GM18858 (cell line): Measurements from ENCODE around the gene CTRL.
A peak's percentile ranks its signal among the peaks of the same experiment; 100 is the strongest.
"Not testable (repeated sequence)": the region's sequence is repeated elsewhere in the genome, so short reads cannot be mapped to it uniquely, and the experiment has no call there.

Experiments
- ATAC-seq: cut with Tn5 transposase; IDR thresholded peaks from one replicate; pipeline ENCODE4 v1.9.1; 2021; ENCODE audit not compliant: unreplicated experiment

The CTRL gene

GRCh38 chr16:67931712-67932461, at the start of gene CTRL:
Gene CTRL, minus strand, starts transcription at chr16:67931862. Its CDS starts 10 bp downstream, at chr16:67931852.
- no peak for ATAC-seq

GRCh38 chr16:67979955-67980678, 48.5 kb upstream of the CTRL start, which contains the start of gene DPEP3:
Gene DPEP3, minus strand, starts transcription at chr16:67980499. Its CDS starts 119 bp downstream, at chr16:67980380.
- no peak for ATAC-seq

- ATAC-seq, result no peak
These were observed 46.0 kb upstream of the CTRL start for GRCh38 chr16:67977469-67978227.

- ATAC-seq, result no peak
These were observed 45.3 kb upstream of the CTRL start for GRCh38 chr16:67977005-67977404.

DNA sequence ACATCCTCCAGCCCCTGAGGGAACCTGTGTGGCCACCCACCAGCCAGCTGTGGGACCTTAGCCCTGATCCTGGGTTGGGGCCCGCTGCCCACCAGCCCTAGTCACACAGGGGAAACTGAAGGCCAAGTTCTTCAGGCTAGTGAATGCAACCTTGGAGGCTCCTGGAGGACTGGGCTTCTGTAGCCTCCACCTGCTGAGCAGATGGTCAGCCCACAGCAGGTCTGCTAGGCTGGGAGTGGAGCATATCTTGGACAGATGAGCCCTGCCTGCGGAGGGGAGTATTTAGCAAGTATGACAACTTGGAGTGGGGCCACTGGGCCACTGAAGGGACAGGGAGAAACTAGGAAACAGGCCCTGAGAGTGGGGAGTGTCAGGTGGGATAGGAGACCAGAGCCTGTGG, 44.5 kb upstream of the CTRL start:
- no peak for ATAC-seq

DNA sequence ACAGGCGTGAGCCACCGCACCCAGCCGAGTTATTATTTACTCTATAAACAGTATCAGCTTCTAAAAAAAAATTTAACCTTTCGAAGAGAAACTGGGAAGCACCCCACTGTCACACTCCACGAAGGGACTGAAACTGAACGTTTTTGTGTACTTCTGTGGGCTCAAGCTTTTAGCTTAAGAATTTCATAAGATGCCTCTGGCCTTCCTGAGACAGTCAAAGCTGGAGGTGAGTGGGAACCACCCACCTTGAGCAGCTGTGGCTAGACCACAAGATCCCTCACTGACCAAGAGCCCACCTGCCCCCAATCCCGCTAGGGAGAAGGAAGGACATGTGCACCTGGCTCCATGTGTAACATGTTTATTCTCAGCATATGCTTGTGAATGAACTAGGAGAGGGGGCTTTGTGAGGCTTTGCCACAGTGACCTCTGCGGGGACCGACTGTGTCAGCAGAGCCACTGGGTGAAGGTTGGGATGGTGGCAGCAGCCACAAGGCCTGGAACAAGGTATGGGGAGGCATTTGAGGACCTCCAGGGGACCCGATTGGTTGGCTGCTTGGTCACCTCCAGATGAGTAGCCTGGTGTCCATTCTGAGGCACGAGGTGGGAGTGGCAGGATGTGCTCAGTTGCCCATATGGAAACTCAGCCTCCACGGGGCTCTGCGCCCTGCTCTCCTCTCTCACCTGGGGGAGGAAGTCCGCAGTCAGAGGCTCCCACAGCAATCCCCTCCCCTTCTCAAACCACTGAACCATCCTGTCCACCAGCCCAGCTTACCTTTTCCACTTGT, 43.9 kb upstream of the CTRL start:
- no peak for ATAC-seq

DNA sequence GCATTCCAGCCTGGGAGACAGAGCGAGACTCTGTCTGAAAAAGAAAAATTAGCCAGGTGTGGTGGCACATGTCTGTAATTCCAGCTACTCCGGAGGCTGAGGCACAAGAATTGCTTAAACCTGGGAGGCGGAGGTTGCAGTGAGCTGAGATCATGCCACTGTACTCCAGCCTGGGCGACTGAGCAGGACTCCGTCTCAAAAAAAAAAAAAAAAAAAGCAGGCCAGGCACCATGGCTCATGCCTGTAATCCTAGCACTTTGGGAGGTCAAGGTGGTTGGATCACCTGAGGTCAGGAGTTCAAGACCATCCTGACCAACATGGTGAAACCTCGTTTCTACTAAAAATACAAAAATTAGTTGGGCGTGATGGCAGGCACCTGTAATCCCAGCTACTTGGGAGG, 40.6 kb upstream of the CTRL start:
- not testable (repeated sequence) for ATAC-seq

DNA sequence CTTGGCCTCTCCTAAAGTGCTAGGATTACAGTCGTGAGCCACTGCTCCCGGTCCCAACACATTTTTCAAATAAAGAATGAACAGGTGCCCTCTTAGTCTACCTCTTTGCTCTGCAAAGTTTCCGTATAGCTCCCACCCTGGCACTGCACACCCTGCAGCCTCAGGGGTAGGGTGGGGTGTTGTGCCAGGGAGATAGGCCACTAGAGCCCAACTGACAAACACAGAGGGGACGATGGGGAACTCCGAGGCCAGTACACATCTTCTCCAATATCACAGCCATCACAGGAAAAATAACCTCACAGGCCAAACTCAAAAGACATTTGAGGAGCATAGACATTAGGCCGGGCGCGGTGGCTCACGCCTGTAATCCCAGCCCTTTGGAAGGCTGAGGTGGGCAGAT, 39.4 kb upstream of the CTRL start:
- ATAC-seq, result no peak

DNA sequence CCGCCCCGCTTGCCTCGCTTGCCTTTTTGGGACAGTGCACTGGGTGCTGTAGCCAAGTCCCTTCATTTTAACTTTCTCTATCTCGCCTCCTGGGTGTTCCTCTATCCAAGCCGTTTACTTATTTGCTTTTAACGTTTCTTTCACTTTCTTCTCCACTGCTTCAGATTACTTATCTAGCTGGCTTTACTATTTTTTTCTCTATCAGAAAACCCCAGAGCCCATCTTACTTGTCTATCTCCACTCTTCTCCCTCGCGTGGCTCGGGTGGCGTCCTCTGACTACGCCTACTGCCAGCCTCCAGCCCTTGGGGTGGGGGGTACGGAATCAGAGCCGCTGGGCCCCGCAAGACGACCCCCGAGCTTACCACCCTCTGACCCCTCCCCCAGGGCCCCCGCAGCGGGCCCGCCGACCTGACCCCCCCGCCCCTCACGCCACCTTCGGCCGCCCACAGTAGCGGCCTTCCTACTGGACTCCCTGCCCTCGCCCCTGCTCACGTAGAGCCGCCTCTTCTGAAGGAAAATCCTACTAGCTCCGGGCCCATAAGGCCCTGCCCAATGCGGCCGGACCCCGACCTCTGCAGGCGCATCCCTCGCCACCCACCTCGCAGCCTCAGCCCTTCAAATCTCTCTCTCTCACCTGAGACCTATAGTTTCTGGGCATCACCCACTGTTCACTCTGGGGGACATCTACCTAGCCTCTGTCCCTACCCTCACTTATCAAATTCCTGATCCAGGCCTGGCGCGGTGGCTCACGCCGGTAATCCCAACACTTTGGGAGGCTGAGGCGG, 37.8 kb upstream of the CTRL start:
- no peak for ATAC-seq

GRCh38 chr16:67968400-67969253, 37.0 kb upstream of the CTRL start, which contains the start of gene SLC12A4:
Gene SLC12A4, minus strand, starts transcription at chr16:67968637. Its CDS starts 84 bp downstream, at chr16:67968553.
- ATAC-seq, result peak; percentile 67

- peak; percentile 11 for ATAC-seq
These were observed 36.3 kb upstream of the CTRL start for GRCh38 chr16:67967958-67968399.

- no peak for ATAC-seq
These were observed 35.7 kb upstream of the CTRL start for GRCh38 chr16:67967183-67967957.

DNA sequence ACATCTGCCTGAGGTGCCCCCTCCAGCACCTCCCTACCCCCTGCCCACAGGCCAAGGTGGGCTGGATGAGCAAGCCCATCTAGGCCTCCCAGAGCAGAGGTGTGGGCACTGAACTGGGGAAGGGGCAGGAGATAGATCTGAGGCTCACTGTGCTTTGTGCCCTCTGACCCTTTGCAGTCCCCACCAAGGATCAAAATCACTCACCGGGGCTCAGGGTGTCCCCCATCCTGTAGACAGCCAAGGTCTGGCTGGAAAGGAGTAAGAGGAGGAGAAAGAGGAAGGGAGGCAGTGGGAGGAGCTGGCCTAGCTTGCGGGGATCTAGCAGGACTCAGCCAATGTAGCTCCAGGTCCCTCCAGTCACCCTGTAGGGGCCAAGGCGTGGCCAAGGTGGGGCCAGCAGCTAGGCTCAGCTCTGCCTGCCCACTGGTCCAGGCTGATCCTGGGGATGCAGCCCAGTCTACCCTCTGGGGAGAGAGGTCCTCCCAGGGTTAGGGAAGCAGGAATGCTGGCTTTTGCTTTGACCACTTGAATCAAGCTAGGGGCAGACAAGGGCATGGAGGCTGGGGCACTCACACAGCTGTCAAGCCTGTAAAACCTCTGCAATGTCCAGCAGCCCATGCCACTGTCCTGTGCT, 35.0 kb upstream of the CTRL start:
- ATAC-seq, result no peak

GRCh38 chr16:67965668-67966548, 34.2 kb upstream of the CTRL start:
- no peak for ATAC-seq

DNA sequence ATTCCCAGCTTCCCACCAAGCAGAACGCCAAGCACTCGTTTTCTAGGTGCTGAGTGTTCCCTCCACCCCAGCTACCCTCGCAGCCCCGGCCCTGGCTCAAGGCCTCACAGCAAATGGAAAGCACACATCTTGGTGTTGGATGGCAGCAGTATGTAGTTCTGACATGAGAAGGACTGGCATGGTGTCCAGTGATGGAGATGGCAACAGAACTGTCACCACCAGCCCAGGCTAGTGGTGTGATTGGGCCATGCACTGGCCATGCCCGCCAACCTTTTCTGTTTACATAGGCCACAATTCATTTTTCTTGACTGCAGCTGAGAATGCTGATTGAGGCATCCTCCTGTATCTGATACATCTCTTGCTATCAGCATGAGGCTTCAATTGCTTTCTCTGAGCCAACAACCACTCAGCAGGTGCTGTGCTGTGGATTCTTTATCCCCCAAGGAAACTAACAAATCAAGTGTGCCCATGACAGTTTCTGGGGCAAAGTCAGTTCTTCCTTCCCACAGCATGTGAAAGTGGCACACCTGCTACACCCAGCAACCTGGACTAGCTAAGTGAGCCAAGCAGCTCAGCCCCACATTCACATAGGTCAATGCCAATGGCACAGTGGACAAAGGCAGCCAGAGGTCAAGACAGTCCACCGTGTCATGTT, 32.9 kb upstream of the CTRL start:
- ATAC-seq, result no peak

DNA sequence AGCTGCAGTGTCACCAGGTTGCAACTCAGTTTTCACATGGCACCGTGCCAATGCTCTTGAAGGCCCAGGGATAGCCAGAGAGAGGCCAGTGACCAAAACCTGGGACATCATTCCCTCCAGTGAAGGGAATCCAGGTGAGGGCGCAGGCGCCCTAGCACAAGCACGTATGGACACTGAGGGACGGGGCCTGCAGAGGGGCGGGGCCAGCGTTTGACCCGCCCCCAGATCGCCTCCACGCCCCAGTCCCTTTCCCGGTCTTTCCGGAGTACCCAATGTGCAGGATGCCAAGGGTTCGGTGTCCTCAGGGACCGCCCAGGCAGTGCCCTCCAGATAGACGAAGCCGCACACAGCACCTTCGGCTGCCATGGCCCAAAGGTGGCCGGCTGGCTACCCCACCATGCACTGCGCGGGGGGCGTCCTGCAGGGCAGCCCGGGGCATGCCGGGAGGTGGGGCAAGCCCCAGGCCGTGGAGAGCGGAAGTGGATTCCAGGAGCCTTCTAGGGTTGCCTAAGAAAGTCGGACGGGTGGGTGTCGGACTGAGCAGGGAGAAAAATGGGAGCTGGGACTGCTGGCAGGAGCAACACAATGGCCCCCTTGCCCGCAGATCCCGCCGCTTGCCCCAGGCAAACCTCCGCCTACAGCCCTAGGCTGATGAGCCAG, 32.1 kb upstream of the CTRL start:
- ATAC-seq, result no peak
